HepG2 (cell line): Measurements from ENCODE around the gene ACSS3. TPM values are rescaled to one million over a fixed set of nuclear protein-coding genes. Genes with fewer than 3 reads are reported as not detected.

Source experiments
- ARID5B ChIP-seq: IDR thresholded peaks from 2 replicates; pipeline ENCODE4 v1.4.0; 2020; ENCODE audit warnings: mild to moderate bottlenecking, missing genetic modification reagents
- ATF7-NPFF ChIP-seq: sonication (generic); formaldehyde crosslinking; IDR thresholded peaks from 2 replicates; pipeline ENCODE4 v1.8.1; 2023; ENCODE audit warnings: mild to moderate bottlenecking, low read depth, missing genetic modification reagents, moderate library complexity
- BATF2 ChIP-seq: sonication (generic); formaldehyde crosslinking; IDR thresholded peaks from 2 replicates; pipeline ENCODE4 v1.8.0; 2022; ENCODE audit warnings: mild to moderate bottlenecking, missing genetic modification reagents, moderate library complexity
- DPF2 ChIP-seq: sonication (generic); formaldehyde crosslinking; IDR thresholded peaks from 2 replicates; pipeline ENCODE4 v1.4.0; 2020; ENCODE audit warnings: mild to moderate bottlenecking, low read depth, missing genetic modification reagents, borderline replicate concordance
- FOXP4 ChIP-seq: sonication (generic); formaldehyde crosslinking; IDR thresholded peaks from 2 replicates; pipeline ENCODE4 v1.4.0; 2020; ENCODE audit warnings: missing genetic modification reagents
- GRHL1 ChIP-seq: sonication (generic); formaldehyde crosslinking; conservative IDR thresholded peaks from 2 replicates; pipeline ENCODE4 v1.8.0; 2022; ENCODE audit warnings: missing genetic modification reagents
- HDAC1 ChIP-seq: sonication (generic); formaldehyde crosslinking; IDR thresholded peaks from 2 replicates; pipeline ENCODE4 v1.5.1; 2020; ENCODE audit warnings: mild to moderate bottlenecking, missing genetic modification reagents
- HMGXB4 ChIP-seq, 2 experiments: sonication (generic) in 1 of 2; formaldehyde crosslinking in 1 of 2; IDR thresholded peaks; 2 replicates each; pipeline versions ENCODE4 v1.4.0 to v1.6.1; 2018 to 2020; ENCODE audit warnings: missing genetic modification reagents in 2 of 2, borderline replicate concordance in 1 of 2, low read depth in 1 of 2, mild to moderate bottlenecking in 1 of 2, missing biosample characterization in 1 of 2
- ISL2 ChIP-seq: sonication (generic); formaldehyde crosslinking; IDR thresholded peaks from 2 replicates; pipeline ENCODE4 v1.5.0; 2020; ENCODE audit warnings: missing genetic modification reagents
- MED1 ChIP-seq: sonication (generic); formaldehyde crosslinking; IDR thresholded peaks from 2 replicates; pipeline ENCODE4 v1.4.0; 2020; ENCODE audit warnings: missing genetic modification reagents
- MEIS2 ChIP-seq: sonication (generic); formaldehyde crosslinking; IDR thresholded peaks from 2 replicates; pipeline ENCODE4 v1.9.0; 2021; ENCODE audit warnings: mild to moderate bottlenecking, missing genetic modification reagents
- NR2F1 ChIP-seq, 2 experiments: fragments of 450-650 bp in 1 of 2; formaldehyde crosslinking in 1 of 2; IDR thresholded peaks; 2 replicates each; pipeline versions ENCODE4 v1.5.0 to v1.6.1; 2016 to 2020; ENCODE audit warnings: mild to moderate bottlenecking in 1 of 2, missing compliant biosample characterization in 1 of 2, missing genetic modification reagents in 1 of 2, moderate library complexity in 1 of 2
- U2AF1 ChIP-seq: fragments of 200-400 bp; formaldehyde crosslinking; optimal IDR thresholded peaks from 2 replicates; pipeline ENCODE3; 2017; ENCODE audit warnings: mild to moderate bottlenecking, low read depth, low read length
- ZKSCAN5 ChIP-seq: sonication (generic); formaldehyde crosslinking; IDR thresholded peaks from 2 replicates; pipeline ENCODE4 v1.5.1; 2020; ENCODE audit warnings: mild to moderate bottlenecking, missing genetic modification reagents
- ZNF180 ChIP-seq: sonication (generic); formaldehyde crosslinking; IDR thresholded peaks from 2 replicates; pipeline ENCODE4 v1.4.0; 2020; ENCODE audit warnings: low read depth, missing genetic modification reagents, borderline replicate concordance
- ZNF747 ChIP-seq: sonication (generic); formaldehyde crosslinking; IDR thresholded peaks from 2 replicates; pipeline ENCODE4 v1.8.1; 2023; ENCODE audit warnings: missing genetic modification reagents, mild to moderate bottlenecking, borderline replicate concordance
- polyA plus RNA-seq, 8 experiments: library from polyadenylated mRNA; depleted of rRNA in 3 of 8; stranded (reverse) in 7 of 8; unstranded in 1 of 8; fragments of >200 nt; fragmentation: Illumina TruSeq in 4 of 8; extraction: Trizol in 4 of 8; gene quantifications; 2 replicates each; pipeline versions ENCODE4 v1.2.1 to v1.2.3, GENCODE V29; 2011 to 2016; ENCODE audit warnings: low read depth in 4 of 8, missing spikeins in 1 of 8, mixed read lengths in 1 of 8; ENCODE audit not compliant: insufficient read depth in 1 of 8
- total RNA-seq, 5 experiments: library from RNA; depleted of rRNA; stranded (reverse); fragments of >200 nt; fragmentation: Illumina TruSeq; extraction: Trizol; gene quantifications; 2 replicates each; pipeline ENCODE4 v1.2.3, GENCODE V29; 2016; ENCODE audit warnings: low read depth in 1 of 5

The ACSS3 gene
- total and polyA plus RNA-seq, 2 of the 13 experiments (the other 11 are each of a cell fraction or from before 2014, with no cell fraction given), result 79.5 to 86.3 TPM

GRCh38 chr12:81146228-81147225 lies 68.6 kb downstream of the ACSS3 start (continued):
- TF ChIP-seq ISL2 (CRISPR knock-in tag) (peak; percentile 92), ZNF747 (no peak), FOXP4 (CRISPR knock-in tag) (peak; percentile 50; the same call in 1 of the 2 replicates), MEIS2 (CRISPR knock-in tag) (no peak), ZKSCAN5 (CRISPR knock-in tag) (no peak), NR2F1 (CRISPR knock-in tag; IDR thresholded peaks at IDR 0.05) (peak in 1 of 2 experiments; percentile 51; a peak in 1 of 4 replicates), ARID5B (CRISPR knock-in tag) (peak; percentile 84), DPF2 (peak; percentile 65; the same call in 1 of the 2 replicates), ATF7-NPFF (0 out of 2 replicates have a peak, but pooled peaks have one; percentile 32), BATF2 (CRISPR knock-in tag) (no peak), MED1 (CRISPR knock-in tag) (peak; percentile 81), U2AF1 (no peak), ZNF180 (no peak), HDAC1 (CRISPR knock-in tag) (peak; percentile 72), HMGXB4 (CRISPR knock-in tag; IDR thresholded peaks at IDR 0.05; ENCODE audit: borderline replicate concordance in 1 of 2, low read depth in 1 of 2) (0 out of 4 replicates have a peak, but pooled peaks of 1 of the 2 experiments have one; percentile 17), GRHL1 (CRISPR knock-in tag) (no peak)
